Caco-2 (cell line): ENCODE data around the gene DEFB132. TPM values are rescaled to one million over a fixed set of nuclear protein-coding genes. Genes with fewer than 3 reads are reported as not detected.

ENCODE experiments used
- BruUV-seq: library from RNA; stranded (reverse); fragments of 400-500 nt; replicated peaks from 2 replicates; lab custom pipeline; 2021; lab: Mats Ljungman, UMichigan
- CTCF ChIA-PET: fragments of 300-600 bp; sonication (Branson Sonifier 250); formaldehyde crosslinking; loops from one replicate; lab custom pipeline; 2022; ENCODE audit warnings: antibody characterized with exemption; lab: Charles Lee
- POLR2A ChIA-PET: fragments of 300-600 bp; sonication (Branson Sonifier 250); formaldehyde crosslinking; loops from one replicate; lab custom pipeline; 2022; ENCODE audit warnings: antibody characterized with exemption; lab: Charles Lee
- DNase-seq, 2 experiments: peaks; one replicate each; pipeline versions ENCODE4 v3.0.0 to v3.0.0-alpha.2; 2020 to 2022
- H3K27me3 ChIP-seq: replicated peaks from 2 replicates; pipeline ENCODE4 v1.6.0; 2011; ENCODE audit warnings: low read length; ENCODE audit not compliant: control insufficient read depth, insufficient read depth
- H3K36me3 ChIP-seq: 2 replicates; pipeline ENCODE4 v1.5.1; 2011; ENCODE audit warnings: low read length; ENCODE audit not compliant: control insufficient read depth, insufficient read depth
- H3K4me1 ChIP-seq: fragments of 250-450 bp; sonication (Bioruptor Pico); 2 replicates; pipeline ENCODE4 v1.5.1; 2020; ENCODE audit warnings: mild to moderate bottlenecking
- H3K4me3 ChIP-seq: 2 replicates; pipeline ENCODE4 v1.5.1; 2011; ENCODE audit warnings: low read depth, mild to moderate bottlenecking, control low read depth, low read length
- H3K9me3 ChIP-seq: fragments of 250-450 bp; sonication (Bioruptor Pico); 2 replicates; pipeline ENCODE4 v1.5.1; 2020; ENCODE audit warnings: mild to moderate bottlenecking, moderate library complexity
- H3K27ac Mint-ChIP-seq: one replicate; pipeline ENCODE4 v1.8.0; 2022; ENCODE audit warnings: mixed read lengths; ENCODE audit not compliant: unreplicated experiment
- H3K27me3 Mint-ChIP-seq: one replicate; pipeline ENCODE4 v1.8.0; 2022; ENCODE audit warnings: mixed read lengths; ENCODE audit not compliant: insufficient read depth, unreplicated experiment
- H3K36me3 Mint-ChIP-seq: one replicate; pipeline ENCODE4 v1.8.0; 2022; ENCODE audit warnings: mild to moderate bottlenecking, mixed read lengths; ENCODE audit not compliant: insufficient read depth, unreplicated experiment
- H3K4me1 Mint-ChIP-seq: one replicate; pipeline ENCODE4 v1.8.0; 2022; ENCODE audit warnings: low read depth, mixed read lengths; ENCODE audit not compliant: unreplicated experiment
- H3K4me3 Mint-ChIP-seq: one replicate; pipeline ENCODE4 v1.8.0; 2022; ENCODE audit warnings: mild to moderate bottlenecking, moderate library complexity, mixed read lengths; ENCODE audit not compliant: unreplicated experiment
- H3K9me3 Mint-ChIP-seq: one replicate; pipeline ENCODE4 v1.8.0; 2022; ENCODE audit warnings: mixed read lengths; ENCODE audit not compliant: unreplicated experiment
- intact Hi-C: fragments of 100-400 bp; cut with micrococcal nuclease; formaldehyde crosslinking; loops from one replicate; pipeline ENCODE4 v1.10.0; 2022; ENCODE audit not compliant: unreplicated experiment
- total RNA-seq: library from RNA; stranded (reverse); gene quantifications from 2 replicates; pipeline ENCODE4 v1.2.3, GENCODE V29; 2022
- TF ChIP-seq, protein P1 (sequence below), 2 experiments: fragments of 200-600 bp in 1 of 2; IDR thresholded peaks; 1 replicate in 1 of 2; 2 replicates in 1 of 2; pipeline versions ENCODE4 v1.5.1 to v1.8.0; 2011 to 2022; ENCODE audit warnings: antibody characterized with exemption in 1 of 2, control low read depth in 1 of 2, inconsistent platforms in 1 of 2, low read depth in 1 of 2, low read length in 1 of 2, mild to moderate bottlenecking in 1 of 2, moderate library complexity in 1 of 2; ENCODE audit not compliant: insufficient read depth in 1 of 2, severe bottlenecking in 1 of 2, unreplicated experiment in 1 of 2

DEFB132 gene
- total RNA-seq, 1 experiment from 2014 or later: not detected

DNA sequence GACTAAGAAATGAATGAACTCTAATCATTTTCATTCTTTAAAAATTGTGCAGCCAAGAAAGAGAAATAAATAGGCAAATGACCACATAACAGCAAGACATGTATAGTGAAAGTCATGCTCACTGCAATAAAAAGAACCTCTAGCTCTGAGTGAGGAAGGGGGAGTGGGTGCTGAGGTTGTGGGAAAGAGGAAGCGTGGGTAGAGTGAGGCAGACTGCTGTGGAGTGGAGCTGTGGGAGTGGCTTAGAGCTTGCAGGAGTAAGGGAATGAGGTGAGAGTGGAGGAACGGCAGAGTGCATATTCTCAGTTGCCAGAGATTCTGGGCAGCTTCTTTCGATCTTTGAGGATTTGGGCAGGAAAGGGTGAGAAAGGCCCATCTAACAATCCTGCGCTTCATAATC lies 20.0 kb upstream of the DEFB132 start:
- H3K4me3 Mint-ChIP-seq: no peak overlapping the region
- no peak overlapping the region for H3K27ac Mint-ChIP-seq
- CTCF ChIA-PET: no interaction called here
- Histone ChIP-seq H3K4me1 (no peaks in the 10 kb centered on the region), H3K27me3 (no peaks in the 10 kb centered on the region), H3K4me3 (no peak overlapping the region), H3K9me3 (no peaks in the 10 kb centered on the region), H3K36me3 (no peaks in the 10 kb centered on the region)
- no TSS peak for BruUV-seq
- intact Hi-C loops: no loop called here
- no peaks in the 10 kb centered on the region for H3K4me1 Mint-ChIP-seq
- H3K27me3 Mint-ChIP-seq: peaks cover 2% of the 10 kb centered on the region
- TF ChIP-seq, protein P1, sequence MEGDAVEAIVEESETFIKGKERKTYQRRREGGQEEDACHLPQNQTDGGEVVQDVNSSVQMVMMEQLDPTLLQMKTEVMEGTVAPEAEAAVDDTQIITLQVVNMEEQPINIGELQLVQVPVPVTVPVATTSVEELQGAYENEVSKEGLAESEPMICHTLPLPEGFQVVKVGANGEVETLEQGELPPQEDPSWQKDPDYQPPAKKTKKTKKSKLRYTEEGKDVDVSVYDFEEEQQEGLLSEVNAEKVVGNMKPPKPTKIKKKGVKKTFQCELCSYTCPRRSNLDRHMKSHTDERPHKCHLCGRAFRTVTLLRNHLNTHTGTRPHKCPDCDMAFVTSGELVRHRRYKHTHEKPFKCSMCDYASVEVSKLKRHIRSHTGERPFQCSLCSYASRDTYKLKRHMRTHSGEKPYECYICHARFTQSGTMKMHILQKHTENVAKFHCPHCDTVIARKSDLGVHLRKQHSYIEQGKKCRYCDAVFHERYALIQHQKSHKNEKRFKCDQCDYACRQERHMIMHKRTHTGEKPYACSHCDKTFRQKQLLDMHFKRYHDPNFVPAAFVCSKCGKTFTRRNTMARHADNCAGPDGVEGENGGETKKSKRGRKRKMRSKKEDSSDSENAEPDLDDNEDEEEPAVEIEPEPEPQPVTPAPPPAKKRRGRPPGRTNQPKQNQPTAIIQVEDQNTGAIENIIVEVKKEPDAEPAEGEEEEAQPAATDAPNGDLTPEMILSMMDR (IDR thresholded peaks at IDR 0.05; ENCODE audit: insufficient read depth in 1 of 2, low read depth in 1 of 2, low read length in 1 of 2, severe bottlenecking in 1 of 2, unreplicated experiment in 1 of 2): no peak
- POLR2A ChIA-PET: no interaction called here
- no peaks in the 10 kb centered on the region for H3K36me3 Mint-ChIP-seq
- no peak for DNase-seq
- no peaks in the 10 kb centered on the region for H3K9me3 Mint-ChIP-seq

DNA sequence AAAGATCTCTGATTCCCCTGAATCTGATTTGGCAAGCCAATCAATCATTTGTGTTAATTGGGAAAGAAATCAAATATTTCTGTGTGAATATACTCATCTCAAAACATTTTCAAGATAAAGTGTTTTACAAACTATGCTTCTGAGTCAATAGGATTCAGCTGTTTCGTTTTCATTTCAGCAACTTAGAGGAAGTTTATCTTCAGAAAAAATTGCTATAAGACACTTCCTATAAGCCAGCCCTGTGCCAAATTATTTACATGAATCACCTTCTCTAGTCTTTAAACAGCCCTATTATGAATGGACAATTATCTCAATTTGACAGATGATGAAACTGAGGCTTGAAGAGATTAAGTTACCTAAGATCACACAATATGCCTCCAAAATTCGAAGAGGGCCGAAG lies 19.6 kb upstream of the DEFB132 start:
- ChIA-PET CTCF (no interaction called here), POLR2A (interaction anchor here (0.6 kb wide), 1 partner anchor 14 kb away, joined by 7 read pairs; no protein-coding TSS in a partner anchor)
- Histone ChIP-seq H3K36me3 (no peaks in the 10 kb centered on the region), H3K9me3 (no peaks in the 10 kb centered on the region), H3K4me3 (no peak overlapping the region), H3K27me3 (no peaks in the 10 kb centered on the region), H3K4me1 (no peaks in the 10 kb centered on the region)
- no peaks in the 10 kb centered on the region for H3K9me3 Mint-ChIP-seq
- H3K4me1 Mint-ChIP-seq: no peaks in the 10 kb centered on the region
- TF ChIP-seq, protein P1 (IDR thresholded peaks at IDR 0.05; ENCODE audit: insufficient read depth in 1 of 2, low read depth in 1 of 2, low read length in 1 of 2, severe bottlenecking in 1 of 2, unreplicated experiment in 1 of 2): no peak
- H3K27ac Mint-ChIP-seq: no peak overlapping the region
- DNase-seq: no peak
- intact Hi-C loops: no loop called here
- no TSS peak for BruUV-seq
- no peak overlapping the region for H3K4me3 Mint-ChIP-seq
- no peaks in the 10 kb centered on the region for H3K36me3 Mint-ChIP-seq
- H3K27me3 Mint-ChIP-seq: peaks cover 4% of the 10 kb centered on the region

DNA sequence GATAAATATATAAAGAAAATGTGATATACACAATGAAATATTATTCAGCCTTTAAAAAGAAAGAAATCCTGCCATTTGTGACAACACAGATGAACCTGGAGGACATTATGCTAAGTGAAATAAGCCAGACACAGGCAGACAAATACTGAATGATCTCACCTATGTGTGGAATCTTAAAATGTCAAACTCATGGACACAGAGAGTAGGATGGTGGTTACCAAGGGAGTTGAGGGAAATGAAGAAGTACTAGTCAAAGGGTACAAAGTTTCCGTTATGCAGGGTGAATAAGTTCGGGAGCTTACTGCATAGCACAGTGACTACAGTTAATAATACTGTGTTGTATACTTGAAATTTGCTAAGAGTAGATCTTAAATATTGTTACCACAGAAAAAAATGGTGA lies 14.6 kb upstream of the DEFB132 start:
- BruUV-seq: no TSS peak
- POLR2A ChIA-PET: no interaction called here
- intact Hi-C loops: no loop called here
- H3K4me1 Mint-ChIP-seq: no peaks in the 10 kb centered on the region
- Histone ChIP-seq H3K4me1 (no peaks in the 10 kb centered on the region), H3K27me3 (no peaks in the 10 kb centered on the region), H3K9me3 (peaks cover 10% of the 10 kb centered on the region), H3K36me3 (no peaks in the 10 kb centered on the region), H3K4me3 (no peak overlapping the region)
- H3K9me3 Mint-ChIP-seq: peaks cover 24% of the 10 kb centered on the region
- H3K27ac Mint-ChIP-seq: no peak overlapping the region
- TF ChIP-seq, protein P1 (IDR thresholded peaks at IDR 0.05; ENCODE audit: insufficient read depth in 1 of 2, low read depth in 1 of 2, low read length in 1 of 2, severe bottlenecking in 1 of 2, unreplicated experiment in 1 of 2): no peak
- no peak for DNase-seq
- peaks cover 11% of the 10 kb centered on the region for H3K27me3 Mint-ChIP-seq
- H3K4me3 Mint-ChIP-seq: no peak overlapping the region
- CTCF ChIA-PET: no interaction called here
- H3K36me3 Mint-ChIP-seq: peaks cover 5% of the 10 kb centered on the region
